Measurements from ENCODE around the gene MRTFB. TPM values are rescaled to one million over a fixed set of nuclear protein-coding genes. Genes with fewer than 3 reads are reported as not detected.

Gene MRTFB
- polyA plus RNA-seq, 4 donors: 3.1 to 20.2 (median 9.4) TPM

DNA sequence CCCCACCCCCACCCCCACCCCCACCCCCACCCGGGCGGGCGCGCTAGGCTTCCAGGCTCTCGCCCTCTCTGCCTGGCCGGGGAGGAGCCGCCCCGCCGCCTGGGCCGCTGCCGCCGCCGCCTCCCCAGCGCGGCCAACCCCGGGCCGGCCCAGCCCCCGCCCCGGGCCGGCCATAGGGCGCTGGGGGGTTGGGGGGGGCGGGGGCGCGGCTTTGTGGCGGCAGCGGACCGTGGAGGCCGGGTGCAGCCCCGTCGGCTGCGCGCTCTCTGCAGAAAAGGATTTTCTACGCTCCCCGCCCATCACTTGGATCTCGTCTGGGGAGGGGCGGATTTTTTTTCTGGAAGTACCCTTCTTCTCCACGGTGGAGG lies 230.9 kb downstream of the MRTFB start:
- Histone ChIP-seq H3K36me3 (ENCODE audit: control insufficient read depth in 3 of 3, insufficient read depth in 2 of 3, low read depth in 1 of 3, low read length in 3 of 3) (no peaks in the 10 kb centered on the region), H3K4me3 (ENCODE audit: low read depth in 1 of 3, low read length in 3 of 3) (peak overlapping the region; percentile 53 to 79 (median 55)), H3K27ac (ENCODE audit: low read depth in 1 of 3, low read length in 2 of 3) (no peak overlapping the region), H3K9me3 (ENCODE audit: control insufficient read depth in 2 of 2, insufficient read depth in 1 of 2, low read depth in 1 of 2, low read length in 1 of 2) (no peaks in the 10 kb centered on the region), H3K27me3 (ENCODE audit: control insufficient read depth in 3 of 3, insufficient read depth in 3 of 3, low read length in 3 of 3) (peaks cover 2 to 30% (median 3%) of the 10 kb centered on the region in 3 donors), H3K4me1 (ENCODE audit: control insufficient read depth in 3 of 3, insufficient read depth in 2 of 3, low read depth in 1 of 3, low read length in 2 of 3) (peaks cover 2 to 7% (median 3%) of the 10 kb centered on the region in 3 donors)
- 0 to 2% (median 0%) methylated on average over 2 to 32 of the region's 37 CpGs for WGBS, 3 donors
- DNase-seq: peak; percentile 33 to 66
- FAIRE-seq: no peak

DNA sequence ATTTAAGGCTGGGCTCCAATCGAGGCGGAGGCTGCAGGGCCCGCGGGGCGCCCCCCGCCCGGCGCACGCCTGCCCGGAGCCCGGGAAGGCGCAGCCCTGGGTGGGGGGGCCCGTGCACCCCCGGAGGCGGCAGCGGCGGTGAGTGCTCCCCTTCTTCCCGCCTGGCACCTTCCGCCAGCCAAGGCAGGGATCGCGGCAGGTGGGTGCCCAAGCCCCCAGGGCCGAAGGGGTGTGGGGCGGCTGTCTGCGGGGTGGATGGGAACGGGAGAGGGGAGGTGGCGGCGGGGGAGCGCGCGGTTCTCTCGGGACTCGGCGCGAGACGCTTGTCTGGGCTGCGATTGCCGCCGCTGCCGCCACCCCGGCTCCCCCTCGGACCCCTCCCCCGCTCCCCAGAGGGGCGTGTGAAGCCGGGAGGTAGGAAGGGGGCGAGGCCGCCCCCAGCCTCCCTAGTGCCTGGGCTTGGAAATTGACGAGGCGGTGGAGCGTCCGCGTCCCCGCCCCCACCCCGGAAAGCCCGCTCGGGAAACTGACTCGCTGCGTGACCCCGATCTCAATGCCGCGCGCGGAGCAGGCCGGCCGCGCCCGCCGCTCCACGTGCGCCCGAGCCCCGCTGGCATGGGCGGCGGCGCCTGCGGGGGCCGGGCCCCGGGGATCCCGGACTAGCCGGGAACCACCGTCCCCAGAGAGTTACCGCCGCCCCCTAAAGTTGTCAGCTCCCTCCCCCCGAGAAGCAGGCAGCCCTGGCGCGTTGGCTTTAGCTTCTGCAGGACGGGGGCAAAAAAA lies 231.5 kb downstream of the MRTFB start:
- DNase-seq (peak in 1 of 2 donors; percentile 41), FAIRE-seq (no peak)
- Histone ChIP-seq H3K27ac (ENCODE audit: low read depth in 1 of 3, low read length in 2 of 3) (no peak overlapping the region), H3K36me3 (ENCODE audit: control insufficient read depth in 3 of 3, insufficient read depth in 2 of 3, low read depth in 1 of 3, low read length in 3 of 3) (no peaks in the 10 kb centered on the region), H3K4me3 (ENCODE audit: low read depth in 1 of 3, low read length in 3 of 3) (peak overlapping the region; percentile 53 to 79 (median 55)), H3K27me3 (ENCODE audit: control insufficient read depth in 3 of 3, insufficient read depth in 3 of 3, low read length in 3 of 3) (peaks cover 2 to 30% (median 3%) of the 10 kb centered on the region in 3 donors), H3K4me1 (ENCODE audit: control insufficient read depth in 3 of 3, insufficient read depth in 2 of 3, low read depth in 1 of 3, low read length in 2 of 3) (peaks cover 2 to 7% (median 3%) of the 10 kb centered on the region in 3 donors), H3K9me3 (ENCODE audit: control insufficient read depth in 2 of 2, insufficient read depth in 1 of 2, low read depth in 1 of 2, low read length in 1 of 2) (no peaks in the 10 kb centered on the region)
- 0% methylated on average over 40 to 86 of the region's 86 CpGs for WGBS, 3 donors

DNA sequence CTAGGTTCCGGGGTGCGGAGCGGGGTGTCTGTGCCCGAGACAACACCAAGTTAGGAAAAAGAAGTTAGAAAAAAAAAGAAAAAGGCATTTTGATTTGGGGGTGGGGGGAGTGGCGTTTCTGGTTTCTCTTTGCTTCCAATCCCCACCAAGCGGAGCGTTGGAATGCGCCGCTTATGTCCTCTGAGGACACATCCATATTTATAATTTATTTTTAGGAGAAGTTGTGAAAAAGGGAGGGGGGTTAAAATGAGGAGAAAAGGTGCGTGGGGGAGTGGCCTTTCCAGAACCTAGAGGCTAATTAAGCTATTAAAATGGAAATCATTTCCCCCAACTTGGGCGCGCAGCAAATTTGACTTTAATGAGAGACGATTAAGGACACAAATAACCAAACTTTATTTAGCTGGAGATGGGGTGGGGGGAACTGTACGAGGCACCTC lies 232.1 kb downstream of the MRTFB start:
- Histone ChIP-seq H3K36me3 (ENCODE audit: control insufficient read depth in 3 of 3, insufficient read depth in 2 of 3, low read depth in 1 of 3, low read length in 3 of 3) (no peaks in the 10 kb centered on the region), H3K27me3 (ENCODE audit: control insufficient read depth in 3 of 3, insufficient read depth in 3 of 3, low read length in 3 of 3) (peaks cover 2 to 30% (median 3%) of the 10 kb centered on the region in 3 donors), H3K27ac (ENCODE audit: low read depth in 1 of 3, low read length in 2 of 3) (no peak overlapping the region), H3K4me1 (ENCODE audit: control insufficient read depth in 3 of 3, insufficient read depth in 2 of 3, low read depth in 1 of 3, low read length in 2 of 3) (peaks cover 2 to 7% (median 3%) of the 10 kb centered on the region in 3 donors), H3K9me3 (ENCODE audit: control insufficient read depth in 2 of 2, insufficient read depth in 1 of 2, low read depth in 1 of 2, low read length in 1 of 2) (no peaks in the 10 kb centered on the region), H3K4me3 (ENCODE audit: low read depth in 1 of 3, low read length in 3 of 3) (peak overlapping the region; percentile 53 to 79 (median 55))
- FAIRE-seq: no peak
- WGBS, 3 donors: 7 to 11% (median 7%) methylated on average over 14 of the region's 14 CpGs
- no peak for DNase-seq

DNA sequence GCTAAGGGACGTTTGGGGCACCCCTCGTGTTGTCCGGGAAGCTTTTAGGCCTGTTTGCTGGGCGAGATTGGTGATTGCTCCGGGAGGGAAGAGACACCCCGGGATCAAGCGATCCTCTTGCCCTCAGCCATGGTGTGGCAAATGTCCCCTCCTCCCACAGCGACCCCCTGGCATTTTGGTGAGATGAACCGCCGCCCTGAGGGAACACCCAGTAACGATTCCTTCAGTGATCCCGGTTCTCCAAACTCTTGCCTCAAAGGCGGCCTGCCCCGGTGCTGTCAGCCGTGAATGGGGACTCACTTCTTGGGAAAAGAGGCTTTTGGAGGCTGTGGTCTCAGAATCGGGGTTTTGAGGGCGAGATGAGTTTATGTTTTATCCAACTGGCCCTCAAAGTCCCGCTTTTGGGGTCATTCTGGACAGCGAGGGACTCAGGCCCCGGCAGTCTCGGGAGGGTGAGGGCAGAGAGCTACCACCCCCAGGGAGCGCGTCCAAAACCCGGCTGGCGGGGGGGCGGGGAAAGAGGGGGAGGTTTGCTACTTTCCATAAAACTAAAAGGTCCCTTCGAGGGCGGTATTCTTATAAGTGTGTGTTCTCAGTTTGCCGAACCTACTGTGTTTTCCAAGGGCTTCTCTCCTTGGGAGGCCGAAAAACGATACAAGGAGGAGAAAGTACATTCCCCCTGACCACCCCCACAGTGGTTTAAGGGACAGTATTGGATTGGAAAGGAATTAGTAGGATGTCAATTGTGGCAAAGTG lies 232.7 kb downstream of the MRTFB start:
- Histone ChIP-seq H3K27ac (ENCODE audit: low read depth in 1 of 3, low read length in 2 of 3) (no peak overlapping the region), H3K27me3 (ENCODE audit: control insufficient read depth in 3 of 3, insufficient read depth in 3 of 3, low read length in 3 of 3) (peaks cover 2 to 30% (median 3%) of the 10 kb centered on the region in 3 donors), H3K4me3 (ENCODE audit: low read depth in 1 of 3, low read length in 3 of 3) (peak overlapping the region in 1 of 3 donors; percentile 53), H3K9me3 (ENCODE audit: control insufficient read depth in 2 of 2, insufficient read depth in 1 of 2, low read depth in 1 of 2, low read length in 1 of 2) (no peaks in the 10 kb centered on the region), H3K36me3 (ENCODE audit: control insufficient read depth in 3 of 3, insufficient read depth in 2 of 3, low read depth in 1 of 3, low read length in 3 of 3) (no peaks in the 10 kb centered on the region), H3K4me1 (ENCODE audit: control insufficient read depth in 3 of 3, insufficient read depth in 2 of 3, low read depth in 1 of 3, low read length in 2 of 3) (peaks cover 2 to 7% (median 3%) of the 10 kb centered on the region in 3 donors)
- no peak for FAIRE-seq
- 34 to 45% (median 36%) methylated on average over 31 of the region's 31 CpGs for WGBS, 3 donors
- peak in 1 of 2 donors; percentile 22 for DNase-seq

DNA sequence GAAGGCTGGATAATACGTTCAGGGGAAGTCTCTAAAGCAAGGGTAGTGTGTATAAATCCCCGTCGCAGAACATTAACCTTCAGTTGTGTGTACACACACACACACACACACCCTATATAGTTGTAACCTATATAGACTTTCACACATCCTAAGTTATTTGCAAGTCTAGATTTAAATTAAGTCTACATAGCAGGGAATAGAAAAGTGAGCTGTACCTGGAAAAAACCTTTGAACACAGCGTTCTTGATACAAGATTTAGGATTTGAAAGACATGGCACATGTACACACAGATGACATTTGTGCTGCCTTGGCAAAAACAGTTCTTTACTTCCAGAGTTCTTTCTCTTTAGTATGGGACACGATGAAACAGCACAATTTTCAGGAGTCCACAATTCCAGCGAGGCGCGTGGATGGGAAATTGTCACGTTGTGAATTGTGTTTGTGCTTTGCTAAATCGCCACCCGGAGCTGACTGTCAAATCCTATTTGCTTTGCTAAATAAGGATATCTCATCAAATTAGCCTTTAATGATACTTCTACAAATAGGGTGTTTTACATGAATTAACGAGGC lies 233.9 kb downstream of the MRTFB start:
- Histone ChIP-seq H3K27ac (ENCODE audit: low read depth in 1 of 3, low read length in 2 of 3) (no peak overlapping the region), H3K4me1 (ENCODE audit: control insufficient read depth in 3 of 3, insufficient read depth in 2 of 3, low read depth in 1 of 3, low read length in 2 of 3) (peaks cover 2 to 7% (median 3%) of the 10 kb centered on the region in 3 donors), H3K4me3 (ENCODE audit: low read depth in 1 of 3, low read length in 3 of 3) (no peak overlapping the region), H3K36me3 (ENCODE audit: control insufficient read depth in 3 of 3, insufficient read depth in 2 of 3, low read depth in 1 of 3, low read length in 3 of 3) (no peaks in the 10 kb centered on the region), H3K9me3 (ENCODE audit: control insufficient read depth in 2 of 2, insufficient read depth in 1 of 2, low read depth in 1 of 2, low read length in 1 of 2) (no peaks in the 10 kb centered on the region), H3K27me3 (ENCODE audit: control insufficient read depth in 3 of 3, insufficient read depth in 3 of 3, low read length in 3 of 3) (peaks cover 2 to 30% (median 3%) of the 10 kb centered on the region in 3 donors)
- FAIRE-seq (no peak), DNase-seq (no peak)
- 73 to 84% (median 75%) methylated on average over 12 of the region's 12 CpGs for WGBS, 3 donors

DNA sequence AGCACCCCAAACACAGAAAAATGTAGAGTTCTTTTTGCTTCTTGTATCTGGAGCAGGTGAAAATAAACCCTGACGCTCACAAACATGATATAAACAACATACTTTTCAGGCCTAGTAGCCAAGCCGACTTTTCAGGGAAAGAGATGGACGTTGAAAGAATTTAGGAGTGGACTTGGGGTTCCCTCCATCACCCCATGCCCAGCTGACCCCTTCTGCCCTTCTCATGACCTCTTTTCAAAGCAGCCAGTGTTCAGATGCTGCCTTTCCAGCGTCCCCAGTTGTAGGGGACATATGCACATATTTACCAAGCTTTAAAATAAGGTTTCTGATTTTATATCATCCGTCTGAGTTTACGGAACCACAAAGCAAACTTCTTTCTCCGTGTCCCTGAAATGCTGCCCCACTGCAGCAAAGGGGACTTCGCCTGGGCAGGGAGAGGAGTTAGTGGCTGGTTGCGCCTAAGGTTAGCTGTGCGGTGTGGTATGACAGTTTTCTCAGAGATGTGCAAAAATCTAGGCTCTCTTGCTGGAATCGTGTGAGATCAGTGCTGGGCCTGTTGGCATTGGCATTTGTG lies 235.5 kb downstream of the MRTFB start:
- 85 to 87% (median 86%) methylated on average over 11 of the region's 11 CpGs for WGBS, 3 donors
- DNase-seq (no peak), FAIRE-seq (no peak)
- Histone ChIP-seq H3K36me3 (ENCODE audit: control insufficient read depth in 3 of 3, insufficient read depth in 2 of 3, low read depth in 1 of 3, low read length in 3 of 3) (no peaks in the 10 kb centered on the region), H3K4me1 (ENCODE audit: control insufficient read depth in 3 of 3, insufficient read depth in 2 of 3, low read depth in 1 of 3, low read length in 2 of 3) (peaks cover 0 to 1% (median under 1%) of the 10 kb centered on the region in 3 donors), H3K27me3 (ENCODE audit: control insufficient read depth in 3 of 3, insufficient read depth in 3 of 3, low read length in 3 of 3) (peaks cover 2 to 25% (median 3%) of the 10 kb centered on the region in 3 donors), H3K4me3 (ENCODE audit: low read depth in 1 of 3, low read length in 3 of 3) (no peak overlapping the region), H3K9me3 (ENCODE audit: control insufficient read depth in 2 of 2, insufficient read depth in 1 of 2, low read depth in 1 of 2, low read length in 1 of 2) (no peaks in the 10 kb centered on the region), H3K27ac (ENCODE audit: low read depth in 1 of 3, low read length in 2 of 3) (no peak overlapping the region)

DNA sequence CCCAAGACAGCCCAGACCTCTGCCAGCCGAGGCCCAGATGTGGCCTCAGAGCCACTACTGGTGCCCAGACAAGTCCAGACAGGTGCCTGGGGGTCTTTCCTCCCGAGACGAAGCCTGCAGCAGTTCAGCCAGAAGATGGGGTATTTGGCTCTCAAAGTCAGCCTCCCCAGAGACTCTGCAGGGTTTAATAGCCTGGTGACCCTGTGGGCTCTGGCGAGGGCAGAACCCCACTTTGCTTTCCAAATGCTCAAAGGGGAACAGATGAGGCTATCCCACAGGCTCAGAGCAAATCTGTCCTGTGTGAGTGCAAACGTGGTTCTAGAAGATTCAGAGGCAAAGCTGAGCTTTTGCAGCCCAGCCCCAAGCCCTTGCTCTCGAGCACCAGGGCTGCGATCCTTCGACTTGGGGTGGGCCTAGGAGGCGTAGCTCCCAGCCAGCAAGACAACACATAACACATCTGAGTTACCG lies 236.0 kb downstream of the MRTFB start:
- DNase-seq (no peak), FAIRE-seq (no peak)
- peaks cover 2 to 23% (median 3%) of the 10 kb centered on the region in 3 donors for H3K27me3 ChIP-seq (ENCODE audit: control insufficient read depth in 3 of 3, insufficient read depth in 3 of 3, low read length in 3 of 3)
- H3K9me3 ChIP-seq (ENCODE audit: control insufficient read depth in 2 of 2, insufficient read depth in 1 of 2, low read depth in 1 of 2, low read length in 1 of 2): no peaks in the 10 kb centered on the region
- H3K4me1 ChIP-seq (ENCODE audit: control insufficient read depth in 3 of 3, insufficient read depth in 2 of 3, low read depth in 1 of 3, low read length in 2 of 3): no peaks in the 10 kb centered on the region
- no peaks in the 10 kb centered on the region for H3K36me3 ChIP-seq (ENCODE audit: control insufficient read depth in 3 of 3, insufficient read depth in 2 of 3, low read depth in 1 of 3, low read length in 3 of 3)
- 73 to 85% (median 84%) methylated on average over 10 of the region's 10 CpGs for WGBS, 3 donors
- no peak overlapping the region for H3K27ac ChIP-seq (ENCODE audit: low read depth in 1 of 3, low read length in 2 of 3)
- no peak overlapping the region for H3K4me3 ChIP-seq (ENCODE audit: low read depth in 1 of 3, low read length in 3 of 3)
